SK-N-SH treated with all-trans-retinoic acid at 6 μM for 48 hours (cell line): ENCODE measurements around the gene HMGXB4.

Source experiments
- ATAC-seq: fragments of 200-7000 bp; cut with Tn5 transposase; 3 replicates; pipeline ENCODE4 v1.9.1; 2020; ENCODE audit warnings: mild to moderate bottlenecking, moderate library complexity
- ARNTL ChIP-seq: fragments of 450-650 bp; formaldehyde crosslinking; IDR thresholded peaks from 2 replicates; pipeline ENCODE4 v1.5.0; 2020; ENCODE audit warnings: low read depth, mild to moderate bottlenecking, moderate library complexity, borderline replicate concordance
- BACH2 ChIP-seq: fragments of 250-450 bp; sonication (Bioruptor Pico); IDR thresholded peaks from 2 replicates; pipeline ENCODE4 v1.9.0; 2021; ENCODE audit warnings: mild to moderate bottlenecking, borderline replicate concordance
- CSDC2 ChIP-seq: fragments of 250-450 bp; sonication (Bioruptor Pico); IDR thresholded peaks from 2 replicates; pipeline ENCODE4 v1.5.0; 2020; ENCODE audit warnings: mild to moderate bottlenecking, moderate library complexity
- ESRRG ChIP-seq: fragments of 250-450 bp; sonication (Bioruptor Pico); IDR thresholded peaks from 2 replicates; pipeline ENCODE4 v1.6.1; 2021; ENCODE audit warnings: mild to moderate bottlenecking
- ISL1 ChIP-seq: fragments of 250-450 bp; sonication (Bioruptor Pico); IDR thresholded peaks from 2 replicates; pipeline ENCODE4 v2.1.2; 2022; ENCODE audit warnings: mild to moderate bottlenecking, moderate library complexity
- OSR1 ChIP-seq: fragments of 250-450 bp; sonication (Bioruptor Pico); IDR thresholded peaks from 2 replicates; pipeline ENCODE4 v1.8.0; 2022; ENCODE audit warnings: moderate library complexity, mild to moderate bottlenecking, inconsistent platforms
- PATZ1 ChIP-seq: fragments of 250-450 bp; sonication (Bioruptor Pico); IDR thresholded peaks from 2 replicates; pipeline ENCODE4 v1.8.0; 2020; ENCODE audit warnings: mild to moderate bottlenecking, moderate library complexity, borderline replicate concordance
- POU6F1 ChIP-seq: fragments of 250-450 bp; sonication (Bioruptor Pico); IDR thresholded peaks from 2 replicates; pipeline ENCODE4 v1.8.0; 2021; ENCODE audit warnings: low read depth, mild to moderate bottlenecking, moderate library complexity, borderline replicate concordance
- PPARA ChIP-seq: fragments of 250-450 bp; sonication (Bioruptor Pico); IDR thresholded peaks from 2 replicates; pipeline ENCODE4 v1.5.0; 2020; ENCODE audit warnings: mild to moderate bottlenecking, borderline replicate concordance
- RARB ChIP-seq: fragments of 250-450 bp; sonication (Bioruptor Pico); IDR thresholded peaks from 2 replicates; pipeline ENCODE4 v1.8.0; 2021; ENCODE audit warnings: mild to moderate bottlenecking, moderate library complexity
- SNAI2 ChIP-seq: fragments of 250-450 bp; sonication (Bioruptor Pico); IDR thresholded peaks from 2 replicates; pipeline ENCODE4 v1.5.0; 2020; ENCODE audit warnings: mild to moderate bottlenecking, moderate library complexity
- ZC3H10 ChIP-seq: fragments of 250-450 bp; sonication (Bioruptor Pico); IDR thresholded peaks from 2 replicates; pipeline ENCODE4 v1.5.1; 2021; ENCODE audit warnings: mild to moderate bottlenecking, moderate library complexity
- ZFP3 ChIP-seq: fragments of 250-450 bp; sonication (Bioruptor Pico); IDR thresholded peaks from 2 replicates; pipeline ENCODE4 v1.5.0; 2020; ENCODE audit warnings: mild to moderate bottlenecking, moderate library complexity
- ZFP30 ChIP-seq: fragments of 450-650 bp; formaldehyde crosslinking; IDR thresholded peaks from 2 replicates; pipeline ENCODE4 v1.5.0; 2022; ENCODE audit warnings: mild to moderate bottlenecking, moderate library complexity
- ZNF565 ChIP-seq: fragments of 450-650 bp; formaldehyde crosslinking; conservative IDR thresholded peaks from 2 replicates; pipeline ENCODE4 v1.5.0; 2020; ENCODE audit warnings: low read depth, mild to moderate bottlenecking, moderate library complexity
- TF ChIP-seq, protein P1 (sequence below): fragments of 250-450 bp; sonication (Bioruptor Pico); IDR thresholded peaks from 2 replicates; pipeline ENCODE4 v1.5.0; 2020; ENCODE audit warnings: mild to moderate bottlenecking, moderate library complexity
- TF ChIP-seq, protein P2 (sequence below): fragments of 250-450 bp; sonication (Bioruptor Pico); IDR thresholded peaks from 2 replicates; pipeline ENCODE4 v1.5.1; 2021; ENCODE audit warnings: mild to moderate bottlenecking, moderate library complexity
- TF ChIP-seq, protein P3 (sequence below): fragments of 250-450 bp; sonication (Bioruptor Pico); IDR thresholded peaks from 2 replicates; pipeline ENCODE4 v1.5.1; 2020; ENCODE audit warnings: low read depth, mild to moderate bottlenecking, moderate library complexity

HMGXB4 gene

DNA sequence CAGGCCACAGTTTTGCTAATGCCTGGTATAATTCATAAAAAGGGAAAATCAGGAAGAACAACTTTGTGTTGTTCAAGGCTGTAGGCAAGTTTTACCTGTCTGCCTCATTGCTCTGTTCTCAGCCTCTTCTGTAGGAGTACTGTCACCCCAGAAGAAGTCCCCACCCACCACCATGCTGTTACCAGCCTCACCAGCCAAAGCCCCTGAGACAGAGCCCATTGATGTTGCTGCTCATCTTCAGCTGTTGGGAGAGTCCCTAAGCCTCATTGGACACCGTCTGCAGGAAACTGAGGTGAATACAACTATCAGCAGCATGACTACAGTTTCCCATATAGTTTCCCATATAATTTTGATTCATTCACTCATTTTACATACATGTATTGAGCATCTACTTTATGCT, 30.8 kb downstream of the HMGXB4 start:
- TF ChIP-seq, protein P1, sequence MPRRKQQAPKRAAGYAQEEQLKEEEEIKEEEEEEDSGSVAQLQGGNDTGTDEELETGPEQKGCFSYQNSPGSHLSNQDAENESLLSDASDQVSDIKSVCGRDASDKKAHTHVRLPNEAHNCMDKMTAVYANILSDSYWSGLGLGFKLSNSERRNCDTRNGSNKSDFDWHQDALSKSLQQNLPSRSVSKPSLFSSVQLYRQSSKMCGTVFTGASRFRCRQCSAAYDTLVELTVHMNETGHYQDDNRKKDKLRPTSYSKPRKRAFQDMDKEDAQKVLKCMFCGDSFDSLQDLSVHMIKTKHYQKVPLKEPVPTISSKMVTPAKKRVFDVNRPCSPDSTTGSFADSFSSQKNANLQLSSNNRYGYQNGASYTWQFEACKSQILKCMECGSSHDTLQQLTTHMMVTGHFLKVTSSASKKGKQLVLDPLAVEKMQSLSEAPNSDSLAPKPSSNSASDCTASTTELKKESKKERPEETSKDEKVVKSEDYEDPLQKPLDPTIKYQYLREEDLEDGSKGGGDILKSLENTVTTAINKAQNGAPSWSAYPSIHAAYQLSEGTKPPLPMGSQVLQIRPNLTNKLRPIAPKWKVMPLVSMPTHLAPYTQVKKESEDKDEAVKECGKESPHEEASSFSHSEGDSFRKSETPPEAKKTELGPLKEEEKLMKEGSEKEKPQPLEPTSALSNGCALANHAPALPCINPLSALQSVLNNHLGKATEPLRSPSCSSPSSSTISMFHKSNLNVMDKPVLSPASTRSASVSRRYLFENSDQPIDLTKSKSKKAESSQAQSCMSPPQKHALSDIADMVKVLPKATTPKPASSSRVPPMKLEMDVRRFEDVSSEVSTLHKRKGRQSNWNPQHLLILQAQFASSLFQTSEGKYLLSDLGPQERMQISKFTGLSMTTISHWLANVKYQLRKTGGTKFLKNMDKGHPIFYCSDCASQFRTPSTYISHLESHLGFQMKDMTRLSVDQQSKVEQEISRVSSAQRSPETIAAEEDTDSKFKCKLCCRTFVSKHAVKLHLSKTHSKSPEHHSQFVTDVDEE (CRISPR knock-in tag), result no peak
- no peak for TF ChIP-seq ESRRG (CRISPR knock-in tag)
- no peak for TF ChIP-seq BACH2
- no peak for TF ChIP-seq OSR1 (CRISPR knock-in tag)
- no peak for TF ChIP-seq ZNF565 (CRISPR knock-in tag)
- TF ChIP-seq RARB, result no peak
- TF ChIP-seq ISL1 (CRISPR knock-in tag), result no peak
- TF ChIP-seq ZC3H10, result no peak
- TF ChIP-seq ARNTL, result no peak
- no peak for TF ChIP-seq ZFP3 (CRISPR knock-in tag)
- no peak for TF ChIP-seq PPARA
- TF ChIP-seq, all 23 proteins: peak for 0
- ATAC-seq, result no peak

DNA sequence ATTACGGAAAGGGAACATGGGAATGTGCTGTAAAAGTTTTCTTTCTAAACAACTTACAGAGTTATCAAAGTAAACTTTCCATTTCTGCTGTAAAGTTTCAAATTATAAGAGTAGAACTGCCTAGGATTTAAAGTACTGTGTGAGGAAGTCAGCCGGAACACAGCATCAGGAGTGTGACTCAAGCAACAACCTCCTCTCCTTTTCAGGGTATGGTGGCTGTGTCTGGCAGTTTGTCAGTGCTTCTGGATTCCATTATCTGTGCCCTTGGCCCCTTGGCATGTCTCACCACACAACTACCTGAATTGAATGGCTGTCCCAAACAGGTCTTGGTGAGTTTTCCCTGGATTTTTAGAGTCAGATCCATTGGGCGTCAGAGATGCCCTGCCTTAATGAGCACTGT, 35.5 kb downstream of the HMGXB4 start:
- TF ChIP-seq, protein P1 (CRISPR knock-in tag), result no peak
- TF ChIP-seq PATZ1 (CRISPR knock-in tag) (no peak), OSR1 (CRISPR knock-in tag) (no peak), ESRRG (CRISPR knock-in tag) (no peak), ZFP3 (CRISPR knock-in tag) (no peak), ZC3H10 (no peak), SNAI2 (CRISPR knock-in tag) (no peak), ZFP30 (no peak), CSDC2 (CRISPR knock-in tag) (no peak), POU6F1 (CRISPR knock-in tag) (no peak), PPARA (no peak)
- TF ChIP-seq, protein P2, sequence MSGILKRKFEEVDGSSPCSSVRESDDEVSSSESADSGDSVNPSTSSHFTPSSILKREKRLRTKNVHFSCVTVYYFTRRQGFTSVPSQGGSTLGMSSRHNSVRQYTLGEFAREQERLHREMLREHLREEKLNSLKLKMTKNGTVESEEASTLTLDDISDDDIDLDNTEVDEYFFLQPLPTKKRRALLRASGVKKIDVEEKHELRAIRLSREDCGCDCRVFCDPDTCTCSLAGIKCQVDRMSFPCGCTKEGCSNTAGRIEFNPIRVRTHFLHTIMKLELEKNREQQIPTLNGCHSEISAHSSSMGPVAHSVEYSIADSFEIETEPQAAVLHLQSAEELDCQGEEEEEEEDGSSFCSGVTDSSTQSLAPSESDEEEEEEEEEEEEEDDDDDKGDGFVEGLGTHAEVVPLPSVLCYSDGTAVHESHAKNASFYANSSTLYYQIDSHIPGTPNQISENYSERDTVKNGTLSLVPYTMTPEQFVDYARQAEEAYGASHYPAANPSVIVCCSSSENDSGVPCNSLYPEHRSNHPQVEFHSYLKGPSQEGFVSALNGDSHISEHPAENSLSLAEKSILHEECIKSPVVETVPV (CRISPR knock-in tag), result no peak
- TF ChIP-seq, protein P3, sequence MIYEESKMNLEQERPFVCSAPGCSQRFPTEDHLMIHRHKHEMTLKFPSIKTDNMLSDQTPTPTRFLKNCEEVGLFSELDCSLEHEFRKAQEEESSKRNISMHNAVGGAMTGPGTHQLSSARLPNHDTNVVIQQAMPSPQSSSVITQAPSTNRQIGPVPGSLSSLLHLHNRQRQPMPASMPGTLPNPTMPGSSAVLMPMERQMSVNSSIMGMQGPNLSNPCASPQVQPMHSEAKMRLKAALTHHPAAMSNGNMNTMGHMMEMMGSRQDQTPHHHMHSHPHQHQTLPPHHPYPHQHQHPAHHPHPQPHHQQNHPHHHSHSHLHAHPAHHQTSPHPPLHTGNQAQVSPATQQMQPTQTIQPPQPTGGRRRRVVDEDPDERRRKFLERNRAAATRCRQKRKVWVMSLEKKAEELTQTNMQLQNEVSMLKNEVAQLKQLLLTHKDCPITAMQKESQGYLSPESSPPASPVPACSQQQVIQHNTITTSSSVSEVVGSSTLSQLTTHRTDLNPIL (CRISPR knock-in tag), result no peak
- no peak; the same call in 2 of the 3 replicates for ATAC-seq

- TF ChIP-seq ZC3H10, result no peak
- TF ChIP-seq ARNTL, result no peak
- TF ChIP-seq ZFP3 (CRISPR knock-in tag), result no peak
- ATAC-seq, result no peak
These were observed 38.8 kb downstream of the HMGXB4 start for GRCh38 chr22:35296051-35296450.
